Activated CD4-positive, alpha-beta T cell treated with anti-CD3 and anti-CD28 coated beads, Interleukin-2, amount 10 ng/mL, durations not matched to agents 24 days and 14 days (primary cell): ENCODE data around the gene MAP6. TPM values are rescaled to one million over a fixed set of nuclear protein-coding genes. Genes with fewer than 3 reads are reported as not detected.
A peak's percentile ranks its signal among the peaks of the same experiment; 100 is the strongest.

Experiments
- DNase-seq: peaks from one replicate; pipeline ENCODE4 v3.0.0; 2022
- H3K27ac Mint-ChIP-seq: one replicate; pipeline ENCODE4 v1.8.0; 2022; ENCODE audit warnings: mild to moderate bottlenecking, mixed read lengths
- H3K27me3 Mint-ChIP-seq: one replicate; pipeline ENCODE4 v1.8.0; 2022; ENCODE audit warnings: mixed read lengths
- H3K36me3 Mint-ChIP-seq: one replicate; pipeline ENCODE4 v1.8.0; 2022; ENCODE audit warnings: low read depth, mild to moderate bottlenecking, mixed read lengths
- H3K4me1 Mint-ChIP-seq: one replicate; pipeline ENCODE4 v1.8.0; 2021; ENCODE audit warnings: mixed read lengths
- H3K4me3 Mint-ChIP-seq: one replicate; pipeline ENCODE4 v1.8.0; 2022; ENCODE audit warnings: mild to moderate bottlenecking, moderate library complexity, mixed read lengths
- H3K9me3 Mint-ChIP-seq: one replicate; pipeline ENCODE4 v1.8.0; 2021; ENCODE audit warnings: mixed read lengths
- intact Hi-C: fragments of 100-400 bp; cut with micrococcal nuclease; formaldehyde crosslinking; loops from one replicate; pipeline ENCODE4 v1.15.1; 2023
- total RNA-seq: library from RNA; stranded (reverse); gene quantifications from 2 replicates; pipeline ENCODE4 v1.2.3, GENCODE V29; 2022

Gene MAP6
- total RNA-seq, 1 donor from 2014 or later = 0.09 TPM

DNA sequence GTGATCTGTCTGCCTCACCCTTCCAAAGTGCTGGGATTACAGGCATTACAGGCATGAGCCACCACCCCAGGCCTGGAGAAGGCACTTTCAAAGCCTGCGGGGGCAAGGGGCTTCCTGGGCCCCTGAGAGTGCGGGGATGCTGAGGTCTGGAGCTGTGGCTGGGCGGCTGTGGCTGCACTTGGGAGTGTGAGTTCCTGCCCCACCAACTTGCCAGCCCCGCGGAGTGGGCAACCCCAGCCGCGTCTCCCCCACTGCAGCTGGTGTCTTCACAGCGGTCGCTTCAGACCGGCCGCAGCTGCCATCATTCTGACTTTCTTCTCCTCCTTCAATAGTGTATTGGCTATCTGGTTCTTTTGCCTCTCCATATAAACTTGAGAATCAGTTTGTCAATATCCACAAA is 10.7 kb upstream of the MAP6 start:
- no peak for DNase-seq
- Mint-ChIP-seq H3K27me3 (peaks cover 50% of the 10 kb centered on the region), H3K9me3 (peaks cover 17% of the 10 kb centered on the region), H3K27ac (no peak overlapping the region), H3K4me1 (peaks cover 4% of the 10 kb centered on the region), H3K4me3 (no peak overlapping the region), H3K36me3 (no peaks in the 10 kb centered on the region)
- intact Hi-C loops = no loop called here

DNA sequence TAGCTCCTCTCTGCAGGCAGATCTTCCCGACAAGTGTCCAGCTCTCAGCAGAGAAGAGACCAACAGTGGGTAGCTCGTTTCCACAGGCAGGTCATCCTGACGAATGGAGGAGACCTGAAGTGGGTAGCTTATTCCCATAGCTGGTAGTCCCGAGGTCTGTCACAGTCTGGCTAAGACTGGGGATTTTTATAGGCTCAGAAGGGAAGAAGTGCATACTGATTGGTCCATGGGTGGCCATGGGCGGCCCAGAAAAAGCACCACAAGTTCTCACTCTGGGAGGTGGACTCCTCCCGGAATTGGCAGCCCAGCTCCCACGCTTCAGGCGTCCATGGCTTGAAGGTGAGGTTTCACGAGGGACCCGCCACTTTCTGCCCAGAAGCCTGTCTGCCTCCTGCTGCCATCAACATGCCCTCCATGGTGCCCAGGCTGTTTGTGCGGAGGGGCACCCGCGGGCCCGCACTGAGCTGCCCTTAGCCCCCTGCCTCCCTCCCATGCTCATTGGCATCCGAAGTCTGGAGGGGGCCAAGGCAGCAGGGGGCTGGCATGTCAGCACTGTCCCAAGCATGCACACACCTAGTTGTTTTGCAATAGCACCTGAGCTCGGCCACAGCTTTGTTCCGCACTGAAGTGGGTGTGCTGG is 9.9 kb upstream of the MAP6 start:
- intact Hi-C loops = no loop called here
- H3K4me3 Mint-ChIP-seq = no peak overlapping the region
- peaks cover 13% of the 10 kb centered on the region for H3K9me3 Mint-ChIP-seq
- peak; percentile 51 for DNase-seq
- peaks cover 2% of the 10 kb centered on the region for H3K36me3 Mint-ChIP-seq
- H3K4me1 Mint-ChIP-seq = peaks cover 8% of the 10 kb centered on the region
- H3K27ac Mint-ChIP-seq = no peak overlapping the region
- peaks cover 41% of the 10 kb centered on the region for H3K27me3 Mint-ChIP-seq

DNA sequence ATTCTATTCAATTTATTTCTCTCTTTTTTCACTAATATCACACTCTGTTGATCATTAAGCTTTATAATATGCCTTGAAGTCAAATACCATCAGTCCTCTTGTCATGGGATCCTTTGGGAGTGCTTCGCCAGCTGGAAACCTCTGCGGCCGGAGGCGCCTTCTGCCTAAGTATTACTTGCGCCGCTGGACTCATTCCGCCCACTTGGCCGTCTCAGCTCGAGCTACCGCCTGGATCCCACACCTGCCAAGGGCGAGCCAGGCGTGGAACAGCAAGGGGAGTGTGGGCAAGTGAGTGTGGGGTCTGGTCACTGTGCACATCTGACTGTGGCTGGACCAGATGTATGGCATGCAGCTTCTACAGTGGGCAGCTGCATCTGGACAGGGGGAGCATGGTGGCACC is 9.1 kb upstream of the MAP6 start:
- Mint-ChIP-seq H3K4me1 (peaks cover 9% of the 10 kb centered on the region), H3K9me3 (peaks cover 7% of the 10 kb centered on the region)

DNA sequence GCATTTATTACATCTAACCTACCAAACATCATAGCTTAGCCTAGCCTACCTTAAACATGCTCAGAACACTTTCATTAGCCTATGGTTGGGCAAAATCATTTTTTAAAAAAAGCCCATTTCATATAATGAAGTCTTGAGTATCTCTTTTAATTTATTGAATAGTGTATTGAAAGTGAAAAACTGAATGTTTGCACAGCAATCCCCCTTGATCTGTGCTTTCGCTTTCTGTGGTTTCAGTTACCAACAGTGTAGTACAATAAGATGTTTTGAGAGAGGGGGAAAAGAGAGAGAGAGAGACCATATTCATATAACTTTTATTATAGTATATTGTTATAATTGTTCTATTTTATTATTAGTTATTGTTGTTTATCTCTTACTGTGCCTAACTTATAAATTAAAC is 8.4 kb upstream of the MAP6 start:
- Mint-ChIP-seq H3K4me3 (no peak overlapping the region), H3K27ac (no peak overlapping the region), H3K9me3 (peaks cover 6% of the 10 kb centered on the region), H3K36me3 (peaks cover 2% of the 10 kb centered on the region), H3K27me3 (peaks cover 30% of the 10 kb centered on the region), H3K4me1 (peaks cover 9% of the 10 kb centered on the region)
- intact Hi-C loops = no loop called here
- DNase-seq = no peak

More for the DNA sequence above, 9.1 kb upstream of the MAP6 start:
- H3K4me3 Mint-ChIP-seq = no peak overlapping the region
- intact Hi-C loops = no loop called here
- peaks cover 34% of the 10 kb centered on the region for H3K27me3 Mint-ChIP-seq
- H3K27ac Mint-ChIP-seq = no peak overlapping the region
- peaks cover 2% of the 10 kb centered on the region for H3K36me3 Mint-ChIP-seq
- DNase-seq = peak; percentile 48

DNA sequence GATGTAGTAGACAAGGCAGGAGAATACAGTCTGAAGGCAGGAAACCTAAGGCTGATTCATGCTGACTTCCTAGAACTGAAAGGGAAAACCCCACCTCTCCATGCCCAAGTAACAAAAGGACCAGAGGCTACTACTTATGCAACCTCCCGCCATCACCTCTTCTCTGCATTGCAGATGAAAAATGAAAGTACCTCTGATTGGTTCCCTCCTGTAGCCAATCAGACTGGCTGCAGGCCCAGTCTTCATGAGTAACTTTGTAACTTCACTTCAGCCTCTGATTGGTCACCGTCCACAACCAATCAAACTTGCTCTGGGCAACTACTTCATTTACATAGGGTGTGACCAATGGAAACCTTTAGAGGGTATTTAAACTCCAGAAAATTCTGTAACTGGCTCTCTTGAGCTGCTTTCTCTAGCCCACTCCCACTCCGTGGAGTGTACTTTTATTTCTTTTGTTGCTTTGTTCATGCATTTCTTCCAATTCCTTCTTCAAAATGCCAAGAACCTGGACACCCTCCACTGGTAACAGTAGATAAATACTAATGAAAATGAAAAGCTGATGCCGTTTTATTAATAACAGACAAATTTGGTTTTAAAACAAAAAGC is 5.2 kb upstream of the MAP6 start:
- H3K4me3 Mint-ChIP-seq = no peak overlapping the region
- peaks cover 43% of the 10 kb centered on the region for H3K27me3 Mint-ChIP-seq
- H3K27ac Mint-ChIP-seq = no peak overlapping the region

DNA sequence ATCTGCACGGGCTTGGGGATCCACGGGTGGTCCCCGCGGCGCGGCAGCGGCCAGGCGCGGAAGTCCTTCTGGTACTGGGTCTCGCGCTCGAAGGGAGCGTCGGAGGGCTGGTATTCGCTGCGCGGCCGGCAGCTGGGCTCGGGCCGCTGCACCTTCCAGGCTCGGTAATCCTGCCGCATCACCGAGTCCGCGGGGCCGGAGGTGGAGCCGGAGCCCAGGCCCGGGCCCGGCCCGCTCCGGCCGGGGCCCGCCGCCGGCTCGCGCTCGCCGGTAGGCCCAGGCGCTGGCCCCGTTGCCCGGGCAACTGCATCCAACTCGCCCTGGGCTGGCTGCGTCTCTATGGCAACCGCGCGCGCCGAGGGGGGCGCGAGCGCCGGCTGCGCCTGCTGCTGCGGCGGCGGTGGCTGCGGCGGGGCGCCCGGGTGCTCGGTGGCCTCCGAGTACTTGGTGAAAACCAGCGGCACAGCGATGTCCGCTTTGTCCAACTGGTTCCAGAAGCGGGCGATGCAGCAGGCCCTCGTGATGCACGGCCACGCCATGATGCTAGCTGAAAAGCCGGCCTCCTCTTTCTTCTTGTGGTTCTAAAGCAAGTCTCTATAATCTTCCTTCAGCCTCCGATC is 897 bp downstream of the MAP6 start:
- Mint-ChIP-seq H3K36me3 (no peaks in the 10 kb centered on the region), H3K9me3 (peaks cover 6% of the 10 kb centered on the region), H3K27ac (peak overlapping the region; percentile 67), H3K4me3 (peak overlapping the region; percentile 92), H3K27me3 (peaks cover 65% of the 10 kb centered on the region), H3K4me1 (peaks cover 15% of the 10 kb centered on the region)
- peak; percentile 82 for DNase-seq
- intact Hi-C loops = no loop called here

More for the DNA sequence above, 5.2 kb upstream of the MAP6 start:
- peaks cover 2% of the 10 kb centered on the region for H3K36me3 Mint-ChIP-seq
- H3K4me1 Mint-ChIP-seq = peaks cover 14% of the 10 kb centered on the region
- intact Hi-C loops = no loop called here
- H3K9me3 Mint-ChIP-seq = peaks cover 10% of the 10 kb centered on the region
- DNase-seq = peak; percentile 81

DNA sequence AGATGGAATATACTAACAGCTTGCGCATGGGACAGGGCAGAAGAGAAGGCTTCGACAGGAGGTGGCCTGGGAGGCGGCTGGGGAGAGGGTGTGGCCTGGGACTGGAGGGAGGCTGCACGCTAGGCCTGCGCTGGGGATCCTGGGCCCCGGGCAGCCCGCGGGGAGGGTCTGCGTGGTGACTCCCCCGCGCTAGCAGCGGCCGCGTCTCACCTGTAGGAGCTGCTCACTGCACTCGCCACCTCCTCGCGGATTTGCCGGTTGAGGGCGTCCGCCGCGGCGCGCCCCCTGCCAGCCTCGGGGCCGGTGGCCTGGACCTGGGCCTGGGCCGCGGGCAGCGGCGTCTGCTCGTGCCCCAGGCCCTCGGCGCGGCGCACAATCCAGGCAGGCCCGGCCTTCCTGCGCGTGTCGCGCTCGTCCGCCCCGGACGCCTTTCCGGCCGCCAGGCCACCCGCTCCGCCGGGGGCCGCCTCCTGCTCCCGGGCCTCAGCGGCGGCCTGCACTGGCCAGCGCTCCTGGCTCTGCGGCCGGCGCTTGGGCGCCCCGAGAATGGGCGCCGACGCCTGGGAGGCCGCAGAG is 1.5 kb downstream of the MAP6 start:
- peak; percentile 70 for DNase-seq
- H3K4me3 Mint-ChIP-seq = peak overlapping the region; percentile 73
- intact Hi-C loops = no loop called here

DNA sequence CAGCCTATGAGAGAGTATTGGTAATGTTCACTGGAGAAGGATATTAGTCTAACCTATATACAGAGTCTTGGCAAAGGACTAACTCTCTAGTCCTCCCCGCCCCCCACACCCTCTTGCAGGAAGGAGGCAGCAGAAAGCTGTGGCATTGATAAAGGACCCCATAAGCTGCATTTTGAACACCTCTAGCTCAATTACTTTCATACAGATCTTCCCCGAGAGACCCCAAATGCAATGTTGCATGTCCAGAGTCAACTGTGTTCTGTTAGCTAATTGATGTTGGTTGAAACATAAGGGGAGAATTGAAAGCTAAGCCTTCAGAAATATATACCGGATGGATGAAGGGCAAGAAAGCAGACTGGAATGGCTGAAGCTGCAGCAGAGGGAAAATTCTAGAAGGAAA is 2.8 kb downstream of the MAP6 start:
- Mint-ChIP-seq H3K4me3 (peak overlapping the region; percentile 8), H3K4me1 (peaks cover 15% of the 10 kb centered on the region), H3K27ac (no peak overlapping the region), H3K9me3 (no peaks in the 10 kb centered on the region), H3K27me3 (peaks cover 64% of the 10 kb centered on the region), H3K36me3 (no peaks in the 10 kb centered on the region)
- intact Hi-C loops = no loop called here
- DNase-seq = no peak

More for the DNA sequence above, 1.5 kb downstream of the MAP6 start:
- peak overlapping the region; percentile 5 for H3K27ac Mint-ChIP-seq
- H3K27me3 Mint-ChIP-seq = peaks cover 65% of the 10 kb centered on the region
- H3K36me3 Mint-ChIP-seq = no peaks in the 10 kb centered on the region
- peaks cover 5% of the 10 kb centered on the region for H3K9me3 Mint-ChIP-seq
- H3K4me1 Mint-ChIP-seq = peaks cover 15% of the 10 kb centered on the region

DNA sequence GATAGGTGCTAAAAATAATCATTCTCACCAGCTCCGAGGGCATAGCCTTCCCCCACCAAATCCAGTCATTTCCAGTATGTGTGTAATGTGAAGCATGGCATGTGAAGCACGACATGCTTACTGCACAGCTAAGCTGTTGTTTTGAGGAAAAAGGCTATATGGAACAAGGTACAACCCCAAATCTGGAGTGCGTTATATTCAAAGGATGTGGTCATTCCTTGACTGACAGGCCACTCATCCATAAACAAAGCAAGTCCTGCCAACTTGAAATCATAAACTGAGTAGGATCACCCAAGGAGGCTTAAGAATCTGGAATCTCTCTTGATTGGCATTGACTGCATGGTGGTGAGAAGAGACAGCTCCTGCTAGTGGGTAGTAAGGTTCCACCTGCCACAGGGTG is 3.7 kb downstream of the MAP6 start:
- Mint-ChIP-seq H3K27ac (no peak overlapping the region), H3K36me3 (no peaks in the 10 kb centered on the region), H3K9me3 (no peaks in the 10 kb centered on the region), H3K27me3 (peaks cover 60% of the 10 kb centered on the region), H3K4me1 (peaks cover 15% of the 10 kb centered on the region), H3K4me3 (no peak overlapping the region)
- intact Hi-C loops = no loop called here
- no peak for DNase-seq

DNA sequence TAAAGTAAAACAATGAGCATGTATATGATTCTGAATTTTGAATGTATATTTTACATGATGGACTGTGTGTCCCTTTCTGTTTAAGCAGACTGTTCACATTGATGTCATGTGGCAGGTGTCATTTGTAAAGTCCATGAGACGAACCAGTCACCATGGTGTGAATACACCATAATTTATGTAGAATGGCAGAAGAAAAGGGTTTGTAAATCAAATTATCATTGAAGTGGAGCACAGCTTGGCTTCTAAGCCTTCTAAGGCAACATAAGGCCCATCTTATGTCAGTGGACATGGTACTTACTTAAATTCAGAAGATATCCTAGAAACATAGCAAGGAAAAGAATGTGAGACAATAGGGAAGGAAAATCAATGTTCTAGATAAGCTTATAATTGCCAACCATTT is 4.4 kb downstream of the MAP6 start:
- H3K36me3 Mint-ChIP-seq = no peaks in the 10 kb centered on the region
- intact Hi-C loops = no loop called here
- peaks cover 13% of the 10 kb centered on the region for H3K4me1 Mint-ChIP-seq
- peaks cover 56% of the 10 kb centered on the region for H3K27me3 Mint-ChIP-seq
- no peak for DNase-seq
- H3K4me3 Mint-ChIP-seq = no peak overlapping the region
- H3K27ac Mint-ChIP-seq = no peak overlapping the region
- no peaks in the 10 kb centered on the region for H3K9me3 Mint-ChIP-seq

DNA sequence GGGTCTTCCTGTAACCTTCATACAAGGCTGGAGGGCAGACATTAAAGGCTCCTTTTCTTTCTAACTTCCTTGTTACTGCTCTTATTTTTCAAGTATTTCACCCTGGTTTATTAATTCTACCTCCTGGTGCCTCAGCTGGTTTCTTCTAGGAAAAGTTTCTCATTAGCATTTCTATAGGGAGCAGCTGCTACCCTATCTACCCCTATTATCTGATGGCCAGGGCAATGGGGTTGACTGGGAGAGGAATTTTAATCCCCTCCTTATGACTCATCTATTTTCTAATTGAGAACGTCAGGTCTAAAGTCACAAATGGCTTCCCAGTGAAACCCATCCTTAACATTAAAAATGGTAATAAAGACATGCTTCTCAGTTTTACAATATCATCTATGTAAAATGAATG is 5.0 kb downstream of the MAP6 start:
- peaks cover 51% of the 10 kb centered on the region for H3K27me3 Mint-ChIP-seq

DNA sequence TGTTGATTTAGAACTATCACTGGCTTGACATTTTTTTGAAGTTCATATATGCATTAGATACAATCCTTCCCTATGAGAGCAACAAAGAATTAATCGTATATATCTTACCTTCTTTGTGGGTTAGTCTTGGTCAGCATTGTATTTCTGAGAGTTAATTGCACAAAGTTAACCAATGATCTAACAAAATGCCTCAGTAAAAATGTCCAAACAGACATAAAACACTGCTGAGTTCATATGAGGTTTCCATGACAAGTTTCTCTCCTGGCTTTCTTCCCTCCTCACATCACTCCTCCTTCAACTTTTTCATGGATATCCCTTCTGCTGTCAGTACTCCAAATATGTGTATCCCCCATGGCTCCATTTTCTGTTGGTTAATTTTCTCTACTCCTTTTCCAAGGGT is 9.0 kb downstream of the MAP6 start:
- intact Hi-C loops = no loop called here
- peaks cover 40% of the 10 kb centered on the region for H3K27me3 Mint-ChIP-seq
- no peak overlapping the region for H3K4me3 Mint-ChIP-seq
- H3K4me1 Mint-ChIP-seq = peaks cover under 1% of the 10 kb centered on the region
- H3K9me3 Mint-ChIP-seq = no peaks in the 10 kb centered on the region
- no peak for DNase-seq
- no peaks in the 10 kb centered on the region for H3K36me3 Mint-ChIP-seq
- no peak overlapping the region for H3K27ac Mint-ChIP-seq

More for the DNA sequence above, 5.0 kb downstream of the MAP6 start:
- Mint-ChIP-seq H3K9me3 (no peaks in the 10 kb centered on the region), H3K4me1 (peaks cover 10% of the 10 kb centered on the region), H3K36me3 (no peaks in the 10 kb centered on the region), H3K4me3 (no peak overlapping the region), H3K27ac (no peak overlapping the region)
- intact Hi-C loops = no loop called here
- DNase-seq = no peak

DNA sequence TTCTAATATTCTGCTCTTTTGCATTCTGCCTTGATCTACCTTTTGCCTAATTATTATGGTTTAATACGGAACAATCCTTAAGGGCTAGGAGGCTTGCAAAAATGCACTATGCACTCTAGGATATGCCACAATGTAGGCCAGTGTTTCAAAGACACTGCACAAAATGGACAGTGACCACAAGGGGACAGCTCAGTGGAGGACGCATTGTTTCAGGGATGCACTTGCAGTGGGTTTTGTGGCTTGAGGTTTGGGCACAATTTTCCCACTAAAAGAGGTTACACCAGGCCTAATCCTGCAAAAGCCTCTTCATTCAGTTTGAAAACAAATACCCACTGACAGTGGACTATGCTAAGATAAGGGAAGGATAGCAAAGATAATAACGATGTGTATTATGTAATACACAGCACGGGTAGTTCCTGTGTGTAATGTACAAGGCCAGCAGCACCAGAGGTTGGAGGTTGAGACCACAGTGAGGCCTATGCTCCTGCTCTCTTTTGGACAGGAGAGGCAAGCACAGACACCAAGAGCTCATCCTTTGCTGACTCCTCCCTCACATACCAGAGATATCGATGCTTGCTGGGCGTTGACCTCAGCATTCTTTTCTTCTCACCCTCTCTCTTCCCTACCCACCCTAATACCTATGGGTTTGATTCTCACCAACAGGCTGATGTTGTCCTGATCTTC is 12.7 kb downstream of the MAP6 start:
- Mint-ChIP-seq H3K27me3 (peaks cover 39% of the 10 kb centered on the region), H3K4me1 (peaks cover 9% of the 10 kb centered on the region), H3K36me3 (no peaks in the 10 kb centered on the region), H3K9me3 (no peaks in the 10 kb centered on the region), H3K27ac (no peak overlapping the region), H3K4me3 (no peak overlapping the region)
- intact Hi-C loops = no loop called here
- no peak for DNase-seq

DNA sequence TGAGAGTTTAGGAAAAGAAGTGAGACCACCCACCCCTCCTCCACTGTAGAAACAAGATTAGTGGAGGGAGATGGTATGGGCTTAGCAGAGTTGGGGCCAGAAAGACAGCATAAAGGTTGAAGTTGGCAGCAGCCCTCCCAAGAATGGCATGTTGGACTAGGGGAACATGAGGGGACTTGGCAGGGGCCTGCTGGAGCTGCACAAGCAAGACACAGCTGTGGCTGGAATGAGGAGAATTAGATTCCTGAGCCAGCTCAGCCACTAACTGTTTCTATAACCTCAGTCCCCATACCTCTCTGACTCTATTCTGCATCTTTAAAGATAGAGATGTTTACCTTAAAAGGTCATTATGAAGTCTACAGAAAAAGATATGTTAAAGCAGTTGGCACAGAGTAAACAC is 13.2 kb downstream of the MAP6 start:
- no peaks in the 10 kb centered on the region for H3K9me3 Mint-ChIP-seq
- no peaks in the 10 kb centered on the region for H3K36me3 Mint-ChIP-seq
- H3K27ac Mint-ChIP-seq = no peak overlapping the region
- H3K4me3 Mint-ChIP-seq = no peak overlapping the region
- H3K4me1 Mint-ChIP-seq = peaks cover 9% of the 10 kb centered on the region
- intact Hi-C loops = no loop called here
- DNase-seq = no peak
- peaks cover 42% of the 10 kb centered on the region for H3K27me3 Mint-ChIP-seq
